Astrocyte (in vitro differentiated cells and primary cell): ENCODE results near the gene SHISAL1. TPM values are rescaled to one million over a fixed set of nuclear protein-coding genes. Genes with fewer than 3 reads are reported as not detected.

Source experiments
- DNase-seq: peaks from one replicate; pipeline ENCODE4 v3.0.0-alpha.2; 2010; ENCODE audit warnings: low read depth
- FAIRE-seq: peaks from 2 replicates; lab custom pipeline; 2011; peaks lifted over from hg19 to GRCh38; lab: Jason Lieb, UNC
- H2AFZ ChIP-seq: 2 replicates; pipeline ENCODE4 v1.6.0; 2012; ENCODE audit warnings: low read depth, low read length, inconsistent platforms
- H3K27ac ChIP-seq: 2 replicates; pipeline ENCODE4 v1.5.1; 2011; ENCODE audit warnings: low read depth, low read length, inconsistent platforms
- H3K27me3 ChIP-seq: 2 replicates; pipeline ENCODE4 v1.6.0; 2011; ENCODE audit warnings: low read length, inconsistent platforms; ENCODE audit not compliant: insufficient read depth
- H3K36me3 ChIP-seq: 2 replicates; pipeline ENCODE4 v1.5.1; 2011; ENCODE audit warnings: low read length, inconsistent platforms; ENCODE audit not compliant: insufficient read depth
- H3K4me1 ChIP-seq: 2 replicates; pipeline ENCODE4 v1.5.1; 2011; ENCODE audit warnings: low read length, inconsistent platforms; ENCODE audit not compliant: insufficient read depth
- H3K4me2 ChIP-seq: 2 replicates; pipeline ENCODE4 v1.6.0; 2012; ENCODE audit warnings: low read length, inconsistent platforms
- H3K4me3 ChIP-seq: 2 replicates; pipeline ENCODE4 v1.5.1; 2011; ENCODE audit warnings: low read depth, mild to moderate bottlenecking, low read length, inconsistent platforms; ENCODE audit not compliant: insufficient read depth
- H3K79me2 ChIP-seq: 2 replicates; pipeline ENCODE4 v1.6.0; 2012; ENCODE audit warnings: mild to moderate bottlenecking, low read length, inconsistent platforms; ENCODE audit not compliant: insufficient read depth
- H3K9ac ChIP-seq: 2 replicates; pipeline ENCODE4 v1.6.0; 2012; ENCODE audit warnings: mild to moderate bottlenecking, low read length, inconsistent platforms
- H3K9me3 ChIP-seq: 2 replicates; pipeline ENCODE4 v1.5.1; 2012; ENCODE audit warnings: low read depth, mild to moderate bottlenecking, low read length, inconsistent platforms; ENCODE audit not compliant: insufficient read depth
- H4K20me1 ChIP-seq: 2 replicates; pipeline ENCODE4 v1.6.0; 2012; ENCODE audit warnings: low read length, inconsistent platforms; ENCODE audit not compliant: insufficient read depth
- H3K27ac Mint-ChIP-seq: one replicate; pipeline ENCODE4 v1.8.0; 2021; ENCODE audit warnings: mild to moderate bottlenecking, mixed read lengths; ENCODE audit not compliant: unreplicated experiment
- H3K27me3 Mint-ChIP-seq: one replicate; pipeline ENCODE4 v1.8.0; 2021; ENCODE audit warnings: low read depth, mixed read lengths; ENCODE audit not compliant: unreplicated experiment
- H3K36me3 Mint-ChIP-seq: one replicate; pipeline ENCODE4 v1.8.0; 2021; ENCODE audit warnings: low read depth, mixed read lengths; ENCODE audit not compliant: unreplicated experiment
- H3K4me1 Mint-ChIP-seq: one replicate; pipeline ENCODE4 v1.8.0; 2021; ENCODE audit warnings: low read depth, mixed read lengths; ENCODE audit not compliant: unreplicated experiment
- H3K4me3 Mint-ChIP-seq: one replicate; pipeline ENCODE4 v1.8.0; 2021; ENCODE audit warnings: mild to moderate bottlenecking, moderate library complexity, mixed read lengths; ENCODE audit not compliant: unreplicated experiment
- H3K9me3 Mint-ChIP-seq: one replicate; pipeline ENCODE4 v1.8.0; 2021; ENCODE audit warnings: mild to moderate bottlenecking, mixed read lengths; ENCODE audit not compliant: unreplicated experiment
- CTCF ChIP-seq: IDR thresholded peaks from 2 replicates; pipeline ENCODE4 v1.5.1; 2011; ENCODE audit warnings: low read depth, mild to moderate bottlenecking, inconsistent platforms, low read length, moderate library complexity; ENCODE audit not compliant: insufficient read depth
- EZH2 ChIP-seq: IDR thresholded peaks from 2 replicates; pipeline ENCODE4 v1.6.1; 2012; ENCODE audit warnings: mild to moderate bottlenecking, low read length, inconsistent platforms; ENCODE audit not compliant: insufficient read depth
- total RNA-seq: library from RNA; stranded (reverse); gene quantifications from 2 replicates; pipeline ENCODE4 v1.2.1, GENCODE V29; 2021

Gene SHISAL1
- total RNA-seq, 1 donor from 2014 or later, result 0.36 TPM

GRCh38 chr22:44274918-44275630, 37.7 kb downstream of the SHISAL1 start:
- H3K4me3 ChIP-seq, result no peak overlapping the region
- Mint-ChIP-seq H3K36me3 (no peaks in the 10 kb centered on the region), H3K4me1 (no peaks in the 10 kb centered on the region), H3K4me3 (no peak overlapping the region), H3K9me3 (no peaks in the 10 kb centered on the region), H3K27me3 (peaks cover 51% of the 10 kb centered on the region), H3K27ac (no peak overlapping the region)
- no peak overlapping the region for H3K9ac ChIP-seq
- H3K27me3 ChIP-seq, result peaks cover 9% of the 10 kb centered on the region
- no peaks in the 10 kb centered on the region for H3K9me3 ChIP-seq
- no peaks in the 10 kb centered on the region for H3K79me2 ChIP-seq
- DNase-seq (no peak), FAIRE-seq (no peak)
- H3K27ac ChIP-seq, result no peak overlapping the region
- TF ChIP-seq CTCF (no peak), EZH2 (no peak)
- H4K20me1 ChIP-seq, result no peaks in the 10 kb centered on the region
- no peak overlapping the region for H2AFZ ChIP-seq
- no peak overlapping the region for H3K4me2 ChIP-seq
- no peaks in the 10 kb centered on the region for H3K4me1 ChIP-seq
- H3K36me3 ChIP-seq, result no peaks in the 10 kb centered on the region

DNA sequence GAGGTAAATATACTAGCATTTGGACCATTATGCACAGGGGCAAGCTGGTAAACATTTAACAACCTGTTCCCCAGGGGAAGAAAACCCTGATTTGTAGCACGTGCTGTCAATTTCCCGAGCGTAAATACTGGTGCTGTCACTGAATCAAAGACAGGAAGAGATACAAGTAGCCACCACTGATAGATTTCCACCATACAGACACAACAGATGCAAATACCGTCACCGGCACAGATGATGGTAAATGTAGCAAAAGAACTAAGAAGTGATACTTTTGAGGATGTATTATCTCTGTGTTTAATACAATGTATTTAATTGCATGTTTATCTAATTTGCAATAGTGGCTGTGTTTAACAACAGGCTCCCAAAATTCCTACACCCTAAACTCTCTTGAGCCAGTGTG, 39.6 kb downstream of the SHISAL1 start:
- peaks cover 36% of the 10 kb centered on the region for H3K27me3 Mint-ChIP-seq
- H3K4me1 Mint-ChIP-seq, result no peaks in the 10 kb centered on the region
- no peaks in the 10 kb centered on the region for H3K9me3 Mint-ChIP-seq
- H3K27me3 ChIP-seq, result peaks cover 7% of the 10 kb centered on the region
- no peak overlapping the region for H3K4me3 ChIP-seq
- H3K9ac ChIP-seq, result no peak overlapping the region
- no peak overlapping the region for H2AFZ ChIP-seq
- no peaks in the 10 kb centered on the region for H3K9me3 ChIP-seq
- H3K36me3 ChIP-seq, result no peaks in the 10 kb centered on the region
- no peak overlapping the region for H3K4me2 ChIP-seq
- H4K20me1 ChIP-seq, result no peaks in the 10 kb centered on the region
- no peak overlapping the region for H3K4me3 Mint-ChIP-seq
- FAIRE-seq (no peak), DNase-seq (no peak)
- H3K27ac Mint-ChIP-seq, result no peak overlapping the region
- H3K27ac ChIP-seq, result no peak overlapping the region
- no peaks in the 10 kb centered on the region for H3K79me2 ChIP-seq
- no peaks in the 10 kb centered on the region for H3K4me1 ChIP-seq
- TF ChIP-seq CTCF (no peak), EZH2 (no peak)
- no peaks in the 10 kb centered on the region for H3K36me3 Mint-ChIP-seq

DNA sequence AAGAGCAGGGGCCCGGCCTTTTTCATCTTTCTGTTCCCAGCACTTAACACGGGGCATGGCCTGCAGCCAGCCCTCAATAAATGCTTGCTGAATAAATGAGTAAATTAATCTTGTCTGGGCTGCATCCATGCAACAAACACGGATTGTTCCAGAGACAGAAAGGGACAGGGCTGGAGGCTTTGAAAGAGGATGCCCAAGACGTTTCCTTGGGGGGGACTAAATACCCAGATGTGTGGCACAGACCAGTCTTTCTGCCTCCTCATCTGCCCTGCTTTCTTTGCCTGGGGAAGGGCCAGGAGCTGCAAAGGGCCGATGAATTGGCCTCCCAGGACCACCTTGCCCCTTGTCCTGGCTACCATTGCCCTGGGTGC, 40.4 kb downstream of the SHISAL1 start:
- no peak overlapping the region for H2AFZ ChIP-seq
- no peak overlapping the region for H3K4me2 ChIP-seq
- H3K27me3 ChIP-seq, result peaks cover 7% of the 10 kb centered on the region
- H3K27me3 Mint-ChIP-seq, result peaks cover 35% of the 10 kb centered on the region
- H3K79me2 ChIP-seq, result no peaks in the 10 kb centered on the region
- H3K27ac Mint-ChIP-seq, result no peak overlapping the region
- no peak for FAIRE-seq
- no peaks in the 10 kb centered on the region for H3K4me1 ChIP-seq
- DNase-seq, result no peak
- H3K9me3 ChIP-seq, result no peaks in the 10 kb centered on the region
- no peak overlapping the region for H3K4me3 ChIP-seq
- no peak overlapping the region for H3K27ac ChIP-seq
- H3K4me1 Mint-ChIP-seq, result no peaks in the 10 kb centered on the region
- H3K9ac ChIP-seq, result no peak overlapping the region
- TF ChIP-seq EZH2 (no peak), CTCF (no peak)
- no peaks in the 10 kb centered on the region for H4K20me1 ChIP-seq
- H3K36me3 Mint-ChIP-seq, result no peaks in the 10 kb centered on the region
- no peaks in the 10 kb centered on the region for H3K36me3 ChIP-seq
- H3K9me3 Mint-ChIP-seq, result no peaks in the 10 kb centered on the region
- H3K4me3 Mint-ChIP-seq, result no peak overlapping the region
